PC-3 (cell line): ENCODE data around the gene CHD6. TPM values are rescaled to one million over a fixed set of nuclear protein-coding genes. Genes with fewer than 3 reads are reported as not detected.

ENCODE experiments used
- ATAC-seq: fragments of 200-7000 bp; cut with Tn5 transposase; 2 replicates; pipeline ENCODE4 v1.9.1; 2020; ENCODE audit warnings: mild to moderate bottlenecking, moderate library complexity
- BruUV-seq: library from RNA; stranded (reverse); fragments of 400-500 nt; replicated peaks from 2 replicates; lab custom pipeline; 2021; lab: Mats Ljungman, UMichigan
- CTCF ChIA-PET: fragments of 300-600 bp; sonication (Branson Sonifier 250); formaldehyde crosslinking; loops from one replicate; lab custom pipeline; 2022; ENCODE audit warnings: antibody characterized with exemption; lab: Charles Lee
- POLR2A ChIA-PET: fragments of 300-600 bp; sonication (Branson Sonifier 250); formaldehyde crosslinking; loops from one replicate; lab custom pipeline; 2022; ENCODE audit warnings: antibody characterized with exemption; ENCODE audit not compliant: unreplicated experiment; lab: Charles Lee
- DNase-seq: peaks from one replicate; pipeline ENCODE4 v3.0.0-alpha.2; 2015
- H2AFZ ChIP-seq: fragments of 300-600 bp; sonication (generic); 2 replicates; pipeline ENCODE4 v1.6.0; 2016; ENCODE audit warnings: antibody characterized with exemption, low read length
- H3F3A ChIP-seq: fragments of 300-600 bp; sonication (generic); one replicate; pipeline ENCODE4 v1.6.0; 2017; ENCODE audit warnings: antibody characterized with exemption, low read length, control low read depth, mild to moderate bottlenecking; ENCODE audit not compliant: unreplicated experiment
- H3K27ac ChIP-seq: fragments of 300-600 bp; sonication (generic); 2 replicates; pipeline ENCODE4 v1.5.1; 2016; ENCODE audit warnings: mild to moderate bottlenecking, low read length
- H3K27me3 ChIP-seq: fragments of 300-600 bp; sonication (generic); 2 replicates; pipeline ENCODE4 v1.6.1; 2016; ENCODE audit warnings: low read length, mixed read lengths
- H3K36me3 ChIP-seq: fragments of 300-600 bp; sonication (generic); 2 replicates; pipeline ENCODE4 v1.6.1; 2016; ENCODE audit warnings: low read depth, mixed run types, low read length, mixed read lengths
- H3K4me1 ChIP-seq: fragments of 300-600 bp; sonication (generic); 2 replicates; pipeline ENCODE4 v1.5.1; 2016; ENCODE audit warnings: low read length; ENCODE audit not compliant: insufficient read depth
- H3K4me2 ChIP-seq: fragments of 300-600 bp; sonication (generic); 2 replicates; pipeline ENCODE4 v1.6.0; 2016; ENCODE audit warnings: low read length
- H3K4me3 ChIP-seq: fragments of 300-600 bp; sonication (generic); 2 replicates; pipeline ENCODE4 v1.5.1; 2016; ENCODE audit warnings: mild to moderate bottlenecking, low read length, mixed read lengths
- H3K79me2 ChIP-seq: fragments of 300-600 bp; sonication (generic); 2 replicates; pipeline ENCODE4 v1.6.1; 2017; ENCODE audit warnings: low read length, mixed read lengths
- H3K9ac ChIP-seq: fragments of 300-600 bp; sonication (generic); 2 replicates; pipeline ENCODE4 v1.6.0; 2016; ENCODE audit warnings: mild to moderate bottlenecking, low read length
- H3K9me2 ChIP-seq: fragments of 300-600 bp; sonication (generic); replicated peaks from 2 replicates; pipeline ENCODE4 v1.6.1; 2016; ENCODE audit warnings: mixed run types, low read length, mixed read lengths
- H3K9me3 ChIP-seq: fragments of 300-600 bp; sonication (generic); 2 replicates; pipeline ENCODE4 v1.6.1; 2016; ENCODE audit warnings: low read length, mixed read lengths
- H4K20me1 ChIP-seq: fragments of 300-600 bp; sonication (generic); 2 replicates; pipeline ENCODE4 v1.6.1; 2016; ENCODE audit warnings: low read length, mixed read lengths
- CTCF ChIP-seq: fragments of 300-600 bp; sonication (generic); conservative IDR thresholded peaks from 2 replicates; pipeline ENCODE4 v1.5.1; 2017; ENCODE audit warnings: antibody characterized with exemption, low read depth, mild to moderate bottlenecking, low read length
- EZH2 ChIP-seq: fragments of 300-600 bp; sonication (generic); IDR thresholded peaks from one replicate; pipeline ENCODE4 v1.6.1; 2017; ENCODE audit warnings: antibody characterized with exemption, mild to moderate bottlenecking, low read length; ENCODE audit not compliant: unreplicated experiment
- EZH2phosphoT487 ChIP-seq: fragments of 300-600 bp; sonication (generic); IDR thresholded peaks from 2 replicates; pipeline ENCODE4 v1.6.1; 2018; ENCODE audit warnings: mild to moderate bottlenecking, antibody characterized with exemption, low read length, borderline replicate concordance
- intact Hi-C: fragments of 100-400 bp; cut with micrococcal nuclease; formaldehyde crosslinking; loops from 2 replicates; pipeline ENCODE4 v1.9.0; 2023
- total RNA-seq: library from RNA; depleted of rRNA; stranded (reverse); fragments of >200 nt; gene quantifications from 2 replicates; pipeline ENCODE4 v1.2.3, GENCODE V29; 2014

Gene CHD6
- total RNA-seq, 1 experiment from 2014 or later, result 19.5 TPM

GRCh38 chr20:41594514-41595322 is 23.5 kb downstream of the CHD6 start:
- Histone ChIP-seq H4K20me1 (no peaks in the 10 kb centered on the region), H3K4me3 (no peak overlapping the region), H3K36me3 (peaks cover 35% of the 10 kb centered on the region), H3K4me2 (no peak overlapping the region), H3K9me3 (peaks cover 30% of the 10 kb centered on the region), H3K9ac (no peak overlapping the region), H2AFZ (no peak overlapping the region), H3K27ac (no peak overlapping the region), H3F3A (no peaks in the 10 kb centered on the region), H3K27me3 (no peaks in the 10 kb centered on the region), H3K9me2 (no peaks in the 10 kb centered on the region), H3K79me2 (peaks cover 86% of the 10 kb centered on the region), H3K4me1 (no peaks in the 10 kb centered on the region)
- ChIA-PET CTCF (no interaction called here), POLR2A (no interaction called here)
- no peak for TF ChIP-seq CTCF
- no peak for TF ChIP-seq EZH2
- no peak for TF ChIP-seq EZH2phosphoT487
- BruUV-seq, result no TSS peak
- intact Hi-C loops, result no loop called here
- no peak for ATAC-seq
- DNase-seq, result no peak

DNA sequence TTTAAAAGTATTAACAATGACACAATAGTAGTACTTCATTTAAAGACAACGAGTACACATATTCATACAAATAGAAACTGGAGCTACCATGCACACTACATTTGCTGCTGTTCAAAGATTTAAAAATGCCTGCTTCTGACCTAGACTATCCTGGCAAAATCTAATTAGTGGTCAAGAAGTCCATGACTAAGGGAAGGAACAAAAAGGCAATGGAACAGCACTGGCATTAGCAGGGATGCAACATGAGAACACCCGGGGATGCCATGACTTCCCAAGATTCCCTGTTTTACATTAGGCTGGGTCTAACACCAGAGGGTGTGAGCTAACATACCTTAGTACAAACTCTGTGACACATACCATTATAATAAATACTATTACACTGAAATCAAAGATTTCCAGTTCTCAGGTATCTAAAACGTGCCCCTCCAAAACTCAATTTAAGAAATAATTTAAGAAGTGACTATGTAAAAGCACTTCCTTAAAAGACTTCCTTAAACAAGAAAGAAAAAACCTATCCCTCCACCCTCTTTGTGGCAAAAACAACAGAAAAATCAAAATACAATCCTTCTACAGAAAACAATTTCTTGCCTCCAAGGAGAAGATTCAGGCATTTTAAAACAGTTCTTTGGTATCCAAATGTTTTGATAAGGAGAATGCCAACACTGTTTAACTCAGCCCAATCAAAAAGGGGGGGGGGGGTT is 25.5 kb downstream of the CHD6 start:
- peaks cover 11% of the 10 kb centered on the region; the same call in 1 of the 2 replicates for H3K9me3 ChIP-seq
- no peaks in the 10 kb centered on the region for H3K27me3 ChIP-seq
- H3K4me1 ChIP-seq, result peaks cover 10% of the 10 kb centered on the region
- H3K36me3 ChIP-seq, result peaks cover 20% of the 10 kb centered on the region
- no peak overlapping the region for H3K4me3 ChIP-seq
- no peak overlapping the region for H2AFZ ChIP-seq
- H3K27ac ChIP-seq, result no peak overlapping the region
- TF ChIP-seq CTCF, result no peak
- no peak for TF ChIP-seq EZH2
- TF ChIP-seq EZH2phosphoT487, result no peak
- DNase-seq (no peak), ATAC-seq (no peak)
- ChIA-PET CTCF (no interaction called here), POLR2A (no interaction called here)
- no peaks in the 10 kb centered on the region for H3K9me2 ChIP-seq
- H3F3A ChIP-seq, result no peaks in the 10 kb centered on the region
- peaks cover 76% of the 10 kb centered on the region for H3K79me2 ChIP-seq
- no peak overlapping the region for H3K9ac ChIP-seq
- H3K4me2 ChIP-seq, result no peak overlapping the region
- intact Hi-C loops, result no loop called here
- H4K20me1 ChIP-seq, result peaks cover 10% of the 10 kb centered on the region
- no TSS peak for BruUV-seq

DNA sequence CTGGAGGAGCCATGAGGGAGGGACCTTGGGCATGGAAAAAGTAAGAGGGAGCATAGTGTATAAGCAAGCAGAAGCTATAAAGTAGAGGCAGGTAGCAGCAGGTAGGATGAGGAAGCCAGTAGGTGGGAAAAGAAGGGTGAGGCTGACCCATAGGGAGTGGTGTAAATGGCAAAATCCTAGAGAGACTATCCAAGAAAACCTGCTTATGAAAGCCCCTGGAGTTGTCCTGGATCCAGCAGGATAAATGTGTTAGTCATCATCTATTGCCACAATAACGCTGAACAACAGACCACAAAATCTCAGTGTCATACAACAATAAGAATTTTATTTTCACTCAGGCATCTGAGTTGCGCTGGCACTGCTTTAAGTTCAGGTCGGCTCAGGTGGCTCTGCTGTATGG is 30.2 kb downstream of the CHD6 start:
- no peak overlapping the region for H3K9ac ChIP-seq
- H3K27me3 ChIP-seq, result no peaks in the 10 kb centered on the region
- DNase-seq (peak; percentile 78), ATAC-seq (peak; percentile 88)
- H3K27ac ChIP-seq, result no peak overlapping the region
- H3K9me2 ChIP-seq, result no peaks in the 10 kb centered on the region
- H3K4me2 ChIP-seq, result peak overlapping the region; percentile 26; the same call in 1 of the 2 replicates
- peaks cover 21% of the 10 kb centered on the region for H4K20me1 ChIP-seq
- H3K36me3 ChIP-seq, result peaks cover 5% of the 10 kb centered on the region
- H2AFZ ChIP-seq, result no peak overlapping the region
- H3K9me3 ChIP-seq, result no peaks in the 10 kb centered on the region
- ChIA-PET CTCF (no interaction called here), POLR2A (no interaction called here)
- intact Hi-C loops, result no loop called here
- no TSS peak for BruUV-seq
- H3K4me3 ChIP-seq, result no peak overlapping the region
- no peak for TF ChIP-seq EZH2phosphoT487
- no peak for TF ChIP-seq EZH2
- no peak for TF ChIP-seq CTCF
- no peaks in the 10 kb centered on the region for H3F3A ChIP-seq
- peaks cover 15% of the 10 kb centered on the region for H3K4me1 ChIP-seq
- H3K79me2 ChIP-seq, result peaks cover 76% of the 10 kb centered on the region
